A375 (cell line): ENCODE measurements around the gene NPVF. TPM values are rescaled to one million over a fixed set of nuclear protein-coding genes. Genes with fewer than 3 reads are reported as not detected.

Source experiments
- small RNA-seq: library from RNA; depleted of rRNA; stranded (forward); fragments of <200 nt; gene quantifications from one replicate; pipeline ENCODE3, GENCODE V24; 2014
- total RNA-seq: library from RNA; depleted of rRNA; stranded (reverse); fragments of >200 nt; shearing (Covaris generic); gene quantifications from 2 replicates; pipeline ENCODE4 v1.2.3, GENCODE V29; 2014; rRNA removed

Gene NPVF
- not detected in 2 replicates for total RNA-seq

GRCh38 chr7:25228386-25228785 is at the start of gene NPVF:
TSS of gene NPVF (minus strand) at chr7:25228486. CDS start at chr7:25228439, 47 bp downstream.

Small RNA genes within 50 kb of the gene (small RNA-seq; reads per million reads assigned to genes)
- gene RF00012, result 0.54 reads per million, percentile 29 among the genes with 10 or more reads in this experiment

Other genes with a start within 250 kb of the NPVF start
- 17.7 and 24.0 TPM in 2 replicates for gene OSBPL3, start 248.3 kb downstream of the NPVF start, total RNA-seq
- gene CYCS, start 103.2 kb downstream of the NPVF start, total RNA-seq, result 60.6 and 65.9 TPM in 2 replicates